Esophagus squamous epithelium (tissue), 5 donors: ENCODE results near the gene PHACTR3. TPM values are rescaled to one million over a fixed set of nuclear protein-coding genes. Genes with fewer than 3 reads are reported as not detected.

Source experiments
- DNase-seq: peaks from one replicate; lab custom pipeline; 2025; lab: John Stamatoyannopoulos, UW
- H3K27ac ChIP-seq, 4 donors: fragments of 200-600 bp; sonication (generic); one replicate each; pipeline ENCODE4 v1.5.1; 2016 to 2019; ENCODE audit warnings: mild to moderate bottlenecking in 1 of 4
- H3K27me3 ChIP-seq, 4 donors: fragments of 200-600 bp; sonication (generic); 1 replicate in 3 of 4; 2 replicates in 1 of 4; pipeline versions ENCODE4 v1.5.1 to v1.6.0; 2017 to 2021; ENCODE audit warnings: antibody characterized with exemption in 1 of 4
- H3K36me3 ChIP-seq, 3 donors: fragments of 200-600 bp; sonication (generic); one replicate each; pipeline ENCODE4 v1.5.1; 2016 to 2019
- H3K4me1 ChIP-seq, 3 donors: fragments of 200-600 bp; sonication (generic); one replicate each; pipeline ENCODE4 v1.5.1; 2017 to 2019
- H3K4me3 ChIP-seq, 4 donors: fragments of 200-600 bp; sonication (generic); 1 replicate in 3 of 4; 2 replicates in 1 of 4; pipeline ENCODE4 v1.5.1; 2016 to 2019; ENCODE audit warnings: mild to moderate bottlenecking in 2 of 4, moderate library complexity in 1 of 4
- H3K9me3 ChIP-seq, 3 donors: fragments of 200-600 bp; sonication (generic); one replicate each; pipeline ENCODE4 v1.5.1; 2016 to 2019
- POLR2A ChIP-seq, 4 donors: fragments of 450-650 bp; IDR thresholded peaks; one replicate each; pipeline ENCODE4 v1.6.1; 2017; ENCODE audit warnings: antibody characterized with exemption in 4 of 4, mild to moderate bottlenecking in 4 of 4, moderate library complexity in 3 of 4
- WGBS, 2 donors: methylation state at CpG; one replicate each; pipeline ENCODE4 v1.1.5; 2018; 5-methylcytosine and 5-hydroxymethylcytosine counted together
- intact Hi-C: fragments of 100-400 bp; cut with DNase I; formaldehyde crosslinking; loops from one replicate; pipeline ENCODE4 v1.15.0; 2022
- total RNA-seq, 4 donors: library from RNA; depleted of rRNA; stranded (reverse); fragments of >200 nt; gene quantifications; one replicate each; pipeline ENCODE4 v1.1.0, GENCODE V29; 2016
- TF ChIP-seq, protein P1 (sequence below), 6 experiments: fragments of 450-650 bp in 4 of 6; fragments of 200-600 bp in 2 of 6; sonication (generic) in 2 of 6; IDR thresholded peaks; one replicate each; pipeline ENCODE4 v1.5.1; 2016 to 2019; ENCODE audit warnings: antibody characterized with exemption in 6 of 6, mild to moderate bottlenecking in 4 of 6, moderate library complexity in 4 of 6
- donor health status: DM: yes; HTN: yes; CAD: no.

The PHACTR3 gene
- total RNA-seq, 4 donors from 2014 or later = 0.13 to 2.5 (median 0.32) TPM

DNA sequence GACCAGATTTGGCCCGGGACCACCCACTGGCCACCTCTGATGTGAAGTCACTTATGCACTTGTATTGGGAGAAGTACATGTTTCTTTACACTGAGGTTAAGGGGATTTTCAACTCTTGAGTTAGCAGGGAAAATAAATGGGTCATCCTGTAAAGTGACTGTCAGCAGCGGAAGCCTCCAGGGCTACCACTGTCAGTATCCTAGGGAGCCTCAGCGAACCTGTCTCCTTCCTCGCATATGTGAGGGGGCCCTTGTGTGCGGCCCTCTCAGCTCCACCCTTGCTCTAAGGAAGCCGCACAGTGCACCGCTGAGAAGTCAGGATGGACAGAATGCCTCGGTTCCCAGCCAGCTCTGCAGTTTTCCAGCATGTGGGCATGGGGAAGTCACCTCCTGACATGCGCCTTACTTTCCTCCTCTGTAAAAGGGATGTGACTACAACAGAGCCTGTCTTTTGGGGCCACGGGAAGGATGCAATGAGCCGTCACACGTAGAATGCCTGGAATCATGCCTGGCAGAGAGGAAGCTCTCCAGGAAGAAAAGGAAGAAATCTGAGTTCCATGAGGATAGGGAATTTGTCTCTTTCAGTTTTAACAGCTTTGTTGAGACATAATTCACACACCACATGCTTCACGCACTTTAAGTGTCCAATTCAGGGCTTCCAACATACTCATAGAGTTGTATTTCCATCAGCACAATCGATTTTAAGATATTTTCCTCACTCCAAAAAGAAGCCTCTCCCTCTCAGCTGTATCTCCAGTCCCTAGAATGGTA is 213.7 kb downstream of the PHACTR3 start:
- intact Hi-C loops = no loop called here
- Histone ChIP-seq H3K27ac (no peak overlapping the region), H3K36me3 (no peaks in the 10 kb centered on the region), H3K4me3 (no peak overlapping the region), H3K27me3 (no peaks in the 10 kb centered on the region), H3K9me3 (no peaks in the 10 kb centered on the region), H3K4me1 (peaks cover 0 to 4% (median 0%) of the 10 kb centered on the region in 3 donors)
- no peak for DNase-seq
- 69 to 82% methylated on average over 9 to 14 of the region's 14 CpGs for WGBS, 2 donors
- TF ChIP-seq, protein P1, sequence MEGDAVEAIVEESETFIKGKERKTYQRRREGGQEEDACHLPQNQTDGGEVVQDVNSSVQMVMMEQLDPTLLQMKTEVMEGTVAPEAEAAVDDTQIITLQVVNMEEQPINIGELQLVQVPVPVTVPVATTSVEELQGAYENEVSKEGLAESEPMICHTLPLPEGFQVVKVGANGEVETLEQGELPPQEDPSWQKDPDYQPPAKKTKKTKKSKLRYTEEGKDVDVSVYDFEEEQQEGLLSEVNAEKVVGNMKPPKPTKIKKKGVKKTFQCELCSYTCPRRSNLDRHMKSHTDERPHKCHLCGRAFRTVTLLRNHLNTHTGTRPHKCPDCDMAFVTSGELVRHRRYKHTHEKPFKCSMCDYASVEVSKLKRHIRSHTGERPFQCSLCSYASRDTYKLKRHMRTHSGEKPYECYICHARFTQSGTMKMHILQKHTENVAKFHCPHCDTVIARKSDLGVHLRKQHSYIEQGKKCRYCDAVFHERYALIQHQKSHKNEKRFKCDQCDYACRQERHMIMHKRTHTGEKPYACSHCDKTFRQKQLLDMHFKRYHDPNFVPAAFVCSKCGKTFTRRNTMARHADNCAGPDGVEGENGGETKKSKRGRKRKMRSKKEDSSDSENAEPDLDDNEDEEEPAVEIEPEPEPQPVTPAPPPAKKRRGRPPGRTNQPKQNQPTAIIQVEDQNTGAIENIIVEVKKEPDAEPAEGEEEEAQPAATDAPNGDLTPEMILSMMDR (IDR thresholded peaks at IDR 0.05) = no peak
- no peak for TF ChIP-seq POLR2A (IDR thresholded peaks at IDR 0.05)

DNA sequence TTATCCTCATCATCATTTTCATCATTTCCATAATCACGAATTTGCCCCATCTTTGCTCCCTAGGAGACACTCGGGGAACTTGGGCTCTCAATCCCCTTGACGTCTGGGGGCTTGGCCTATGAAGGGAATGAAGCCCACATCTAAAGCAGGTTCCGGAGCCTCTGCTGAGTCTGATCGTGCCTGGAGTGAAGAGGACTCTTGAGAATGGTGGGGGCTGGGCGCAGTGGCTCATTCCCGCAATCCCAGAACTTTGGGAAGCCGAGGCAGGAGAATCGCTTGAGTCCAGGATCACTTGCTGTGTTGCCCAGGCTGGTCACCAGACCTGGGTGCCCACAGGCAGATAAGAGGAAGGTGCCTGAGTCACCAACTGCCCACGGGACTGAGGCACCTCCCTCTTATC is 214.6 kb downstream of the PHACTR3 start:
- TF ChIP-seq, protein P1 (IDR thresholded peaks at IDR 0.05) = no peak
- TF ChIP-seq POLR2A (IDR thresholded peaks at IDR 0.05) = no peak
- Histone ChIP-seq H3K27me3 (no peaks in the 10 kb centered on the region), H3K27ac (no peak overlapping the region), H3K9me3 (no peaks in the 10 kb centered on the region), H3K36me3 (no peaks in the 10 kb centered on the region), H3K4me1 (peaks cover 0 to 4% (median 0%) of the 10 kb centered on the region in 3 donors), H3K4me3 (no peak overlapping the region)
- WGBS, 2 donors = 73% methylated on average over 4 to 5 of the region's 10 CpGs
- DNase-seq = no peak
- intact Hi-C loops = no loop called here

DNA sequence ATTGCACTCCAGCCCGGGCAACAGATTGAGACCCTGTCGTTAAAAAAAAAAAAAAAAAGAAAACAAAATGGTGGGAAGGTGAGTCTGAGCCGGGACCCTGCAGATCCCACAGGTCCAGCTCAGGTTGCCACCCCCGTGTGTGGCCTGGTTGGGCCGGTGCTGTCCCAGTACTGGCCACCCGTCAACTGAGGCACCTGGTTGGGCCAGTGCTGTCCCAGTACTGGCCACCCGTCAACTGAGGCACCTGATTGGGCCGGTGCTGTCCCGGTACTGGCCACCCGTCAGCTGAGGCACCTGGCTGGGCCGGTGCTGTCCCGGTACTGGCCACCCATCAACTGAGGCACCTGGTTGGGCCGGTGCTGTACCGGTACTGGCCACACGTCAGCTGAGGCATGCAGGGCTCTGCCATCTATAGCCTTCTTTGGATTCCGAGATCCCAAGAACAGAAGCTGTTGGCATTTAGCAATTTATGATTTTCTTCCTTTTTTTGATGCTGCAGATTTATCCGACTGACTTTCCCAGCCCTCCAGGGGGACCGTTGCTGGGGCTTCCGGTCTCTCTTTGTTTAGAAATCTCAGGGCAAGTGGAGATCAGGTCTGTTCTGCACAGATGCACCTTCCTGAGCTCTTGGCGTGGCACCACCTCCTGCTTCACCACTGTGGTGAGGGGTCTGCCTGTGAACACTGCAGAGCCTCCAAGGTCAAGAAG is 215.3 kb downstream of the PHACTR3 start:
- WGBS, 2 donors = 83 to 90% methylated on average over 13 to 18 of the region's 20 CpGs
- Histone ChIP-seq H3K36me3 (no peaks in the 10 kb centered on the region), H3K4me1 (peaks cover 0 to 4% (median 0%) of the 10 kb centered on the region in 3 donors), H3K4me3 (no peak overlapping the region), H3K27me3 (no peaks in the 10 kb centered on the region), H3K27ac (no peak overlapping the region), H3K9me3 (no peaks in the 10 kb centered on the region)
- intact Hi-C loops = no loop called here
- no peak for DNase-seq
- TF ChIP-seq, protein P1 (IDR thresholded peaks at IDR 0.05) = no peak
- no peak for TF ChIP-seq POLR2A (IDR thresholded peaks at IDR 0.05)

DNA sequence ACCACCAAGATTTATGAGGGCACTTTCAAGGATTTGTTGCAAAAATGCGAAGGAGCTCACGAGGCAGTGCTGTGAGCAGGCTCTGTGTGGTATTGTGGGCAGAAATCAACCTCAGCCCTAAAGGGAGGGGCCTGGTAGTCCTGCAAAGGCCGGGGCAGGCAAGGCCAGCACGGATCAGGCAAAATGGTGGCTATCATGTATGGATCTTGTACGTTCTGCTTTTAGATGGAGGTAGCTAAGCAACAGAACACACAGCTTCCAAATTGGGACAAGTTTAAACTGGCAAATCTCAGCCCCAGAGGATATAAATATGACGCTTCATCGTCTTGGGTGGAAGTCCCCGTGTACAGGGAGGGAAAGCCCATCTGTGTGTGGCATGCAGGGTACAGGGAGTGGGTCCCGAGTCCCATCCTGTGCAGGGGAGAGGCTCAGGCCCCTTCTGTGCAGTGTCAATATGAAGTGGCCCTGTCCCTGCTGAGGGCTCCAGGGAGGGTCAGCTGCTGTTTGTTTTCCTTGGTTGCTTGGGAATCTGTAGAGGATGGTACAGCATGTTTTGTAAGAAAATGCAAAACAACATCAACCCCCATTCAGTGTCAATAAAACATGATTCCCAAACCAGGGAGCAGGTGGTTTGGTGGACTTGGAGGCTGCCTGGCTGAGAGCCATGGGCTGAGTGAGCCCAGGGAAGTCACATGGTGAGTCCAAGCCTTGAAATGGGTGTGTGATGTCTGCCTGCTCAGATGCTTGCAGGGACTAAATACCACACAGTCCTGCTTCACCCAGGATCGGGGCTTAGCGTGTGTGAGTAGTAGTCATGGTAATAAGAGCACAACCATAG is 216.1 kb downstream of the PHACTR3 start:
- TF ChIP-seq, protein P1 (IDR thresholded peaks at IDR 0.05) = no peak
- no peak for TF ChIP-seq POLR2A (IDR thresholded peaks at IDR 0.05)
- Histone ChIP-seq H3K9me3 (no peaks in the 10 kb centered on the region), H3K36me3 (no peaks in the 10 kb centered on the region), H3K27ac (no peak overlapping the region), H3K4me3 (no peak overlapping the region), H3K27me3 (no peaks in the 10 kb centered on the region), H3K4me1 (peaks cover 0 to 4% (median 0%) of the 10 kb centered on the region in 3 donors)
- intact Hi-C loops = no loop called here
- WGBS, 2 donors = 42 to 48% methylated on average over 10 to 11 of the region's 11 CpGs
- no peak for DNase-seq
